GM12878 (cell line): ENCODE results near the gene SHC3. TPM values are rescaled to one million over a fixed set of nuclear protein-coding genes. Genes with fewer than 3 reads are reported as not detected.

ENCODE experiments used
- ATAC-seq: fragments of 200-7000 bp; cut with Tn5 transposase; 3 replicates; pipeline ENCODE4 v1.9.1; 2020; ENCODE audit warnings: mild to moderate bottlenecking, moderate library complexity
- BruUV-seq: library from RNA; stranded (reverse); fragments of 400-500 nt; replicated peaks from 2 replicates; lab custom pipeline; 2021; lab: Mats Ljungman, UMichigan
- CTCF ChIA-PET: fragments of 300-600 bp; sonication (Branson Sonifier 250); formaldehyde crosslinking; extraction: SDS; loops from one replicate; lab custom pipeline; 2021; ENCODE audit warnings: inconsistent platforms; lab: Yijun Ruan, JAX
- POLR2A ChIA-PET: fragments of 350-600 bp; formaldehyde crosslinking; extraction: SDS; loops from one replicate; lab custom pipeline; 2021; ENCODE audit warnings: inconsistent platforms; lab: Charles Lee
- RAD21 ChIA-PET: fragments of 300-600 bp; sonication (Branson Sonifier 250); formaldehyde crosslinking; loops from one replicate; lab custom pipeline; 2023; ENCODE audit warnings: antibody characterized with exemption; ENCODE audit not compliant: unreplicated experiment; lab: Charles Lee
- SMC1A ChIA-PET: fragments of 300-600 bp; sonication (Branson Sonifier 250); formaldehyde crosslinking; loops from one replicate; lab custom pipeline; 2023; ENCODE audit not compliant: unreplicated experiment, uncharacterized antibody; lab: Charles Lee
- DNase-seq: peaks from one replicate; pipeline ENCODE4 v3.0.0-alpha.2; 2011; ENCODE audit warnings: low read depth, low spot score
- FAIRE-seq: peaks from 3 replicates; lab custom pipeline; 2011; peaks lifted over from hg19 to GRCh38; lab: Jason Lieb, UNC
- H2AFZ ChIP-seq: 2 replicates; pipeline ENCODE4 v1.6.0; 2011; ENCODE audit warnings: low read depth, low read length, control low read depth; ENCODE audit not compliant: control insufficient read depth
- H3K27ac ChIP-seq: 2 replicates; pipeline ENCODE4 v1.5.1; 2011; ENCODE audit warnings: control low read depth; ENCODE audit not compliant: control insufficient read depth, insufficient read depth
- H3K27me3 ChIP-seq, 2 experiments: replicated peaks in 1 of 2; 2 replicates each; pipeline versions ENCODE4 v1.6.0 to v1.6.1; 2011; ENCODE audit warnings: low read length in 1 of 2; ENCODE audit not compliant: control insufficient read depth in 2 of 2, insufficient read depth in 2 of 2
- H3K36me3 ChIP-seq, 2 experiments: 2 replicates each; pipeline ENCODE4 v1.5.1; 2011; ENCODE audit warnings: low read length in 1 of 2; ENCODE audit not compliant: control insufficient read depth in 2 of 2, insufficient read depth in 2 of 2
- H3K4me1 ChIP-seq: 2 replicates; pipeline ENCODE4 v1.6.1; 2011; ENCODE audit warnings: mild to moderate bottlenecking, low read length, moderate library complexity, mixed read lengths; ENCODE audit not compliant: control insufficient read depth, insufficient read depth
- H3K4me2 ChIP-seq: 2 replicates; pipeline ENCODE4 v1.6.0; 2011; ENCODE audit warnings: control low read depth; ENCODE audit not compliant: control insufficient read depth, insufficient read depth
- H3K4me3 ChIP-seq: fragments of 200-600 bp; sonication (generic); 2 replicates; pipeline ENCODE4 v1.5.1; 2016
- H3K79me2 ChIP-seq: 2 replicates; pipeline ENCODE4 v1.6.0; 2011; ENCODE audit warnings: low read length; ENCODE audit not compliant: control insufficient read depth, insufficient read depth
- H3K9ac ChIP-seq: 2 replicates; pipeline ENCODE4 v1.8.0; 2011; ENCODE audit warnings: low read length, control low read depth, mixed read lengths; ENCODE audit not compliant: control insufficient read depth, insufficient read depth
- H3K9me3 ChIP-seq: replicated peaks from 3 replicates; pipeline ENCODE4 v1.5.1; 2011; ENCODE audit warnings: mild to moderate bottlenecking, low read length; ENCODE audit not compliant: control insufficient read depth, insufficient read depth
- H4K20me1 ChIP-seq: 2 replicates; pipeline ENCODE4 v1.6.0; 2011; ENCODE audit not compliant: control insufficient read depth, insufficient read depth
- BCL11A ChIP-seq: IDR thresholded peaks from 2 replicates; pipeline ENCODE4 v1.6.1; 2011; ENCODE audit warnings: low read depth, low read length
- CEBPB ChIP-seq, 2 experiments: fragments of 150-350 bp in 1 of 2; IDR thresholded peaks; 2 replicates each; pipeline ENCODE4 v1.6.1; 2012 to 2014; ENCODE audit warnings: low read depth in 2 of 2, low read length in 2 of 2, borderline replicate concordance in 1 of 2, inconsistent platforms in 1 of 2
- CHD4 ChIP-seq: fragments of 200-600 bp; sonication (generic); IDR thresholded peaks from 2 replicates; pipeline ENCODE4 v1.6.1; 2016; ENCODE audit warnings: mild to moderate bottlenecking
- E2F8 ChIP-seq: fragments of 450-650 bp; IDR thresholded peaks from 2 replicates; pipeline ENCODE4 v1.6.1; 2018; ENCODE audit warnings: mild to moderate bottlenecking, low read depth, moderate library complexity; ENCODE audit not compliant: partially characterized antibody
- ESRRA ChIP-seq: IDR thresholded peaks from 2 replicates; pipeline ENCODE4 v1.6.1; 2012; ENCODE audit warnings: mild to moderate bottlenecking, low read length, improper control_type of control experiment
- MEF2B ChIP-seq: fragments of 450-650 bp; IDR thresholded peaks from 2 replicates; pipeline ENCODE4 v1.6.1; 2018; ENCODE audit warnings: mild to moderate bottlenecking, moderate library complexity; ENCODE audit not compliant: partially characterized antibody, poor library complexity, severe bottlenecking
- NFIC ChIP-seq: IDR thresholded peaks from 2 replicates; pipeline ENCODE4 v1.6.1; 2012; ENCODE audit warnings: low read depth, mild to moderate bottlenecking, inconsistent platforms, low read length, moderate library complexity
- PAX5 ChIP-seq: IDR thresholded peaks from 2 replicates; pipeline ENCODE4 v1.6.1; 2011; ENCODE audit warnings: low read depth, low read length, borderline replicate concordance
- SIN3A ChIP-seq: IDR thresholded peaks from 2 replicates; pipeline ENCODE4 v1.6.1; 2012; ENCODE audit warnings: low read depth, low read length, improper control_type of control experiment
- SMAD5 ChIP-seq: IDR thresholded peaks from 2 replicates; pipeline ENCODE4 v1.6.1; 2016; ENCODE audit warnings: antibody characterized with exemption, low read depth
- SP1 ChIP-seq: IDR thresholded peaks from one replicate; pipeline ENCODE4 v1.6.1; 2011; ENCODE audit warnings: low read depth, low read length
- SREBF2 ChIP-seq: IDR thresholded peaks from 2 replicates; pipeline ENCODE4 v1.6.1; 2012; ENCODE audit warnings: mild to moderate bottlenecking, low read length
- WRNIP1 ChIP-seq: IDR thresholded peaks from 2 replicates; pipeline ENCODE4 v1.6.1; 2011; ENCODE audit warnings: low read depth, low read length, improper control_type of control experiment, borderline replicate concordance
- WGBS: methylation state at CpG from one replicate; pipeline ENCODE4 v1.1.6; 2016; ENCODE audit warnings: low lambda C conversion rate; ENCODE audit not compliant: insufficient replicate concordance, insufficient coverage; ENCODE audit errors: missing lambda C conversion rate; 5-methylcytosine and 5-hydroxymethylcytosine counted together
- in situ Hi-C: fragments of 300-500 bp; cut with MboI; formaldehyde crosslinking; loops from 9 replicates; pipeline ENCODE4 v1.14.3; 2018; ENCODE audit warnings: mixed read lengths
- intact Hi-C: fragments of 100-400 bp; cut with micrococcal nuclease; formaldehyde crosslinking; loops from one replicate; pipeline ENCODE4 v1.14.2; 2022; ENCODE audit not compliant: unreplicated experiment
- polyA plus RNA-seq, 11 experiments: library from polyadenylated mRNA; depleted of rRNA in 4 of 11; unstranded in 6 of 11; stranded (reverse) in 5 of 11; fragments of >200 nt; fragmentation: Nextera tagmentation in 4 of 11; fragmentation: Illumina TruSeq in 1 of 11; extraction: Ambion mirVana in 4 of 11; extraction: Trizol in 1 of 11; gene quantifications; 1 replicate in 1 of 11; 2 replicates in 10 of 11; pipeline versions ENCODE4 v1.2.1 to v1.2.3, GENCODE V29; 2011 to 2016; ENCODE audit warnings: inconsistent platforms in 2 of 11, missing spikeins in 2 of 11, low read depth in 1 of 11
- total RNA-seq, 4 experiments: library from RNA; depleted of rRNA in 3 of 4; stranded (reverse); fragments of >200 nt in 3 of 4; fragmentation: Illumina TruSeq in 1 of 4; extraction: Trizol in 1 of 4; gene quantifications; 2 replicates each; pipeline versions ENCODE4 v1.2.1 to v1.2.3, GENCODE V29; 2013 to 2021
- TF ChIP-seq, protein P1 (sequence below): fragments of 450-650 bp; formaldehyde crosslinking; IDR thresholded peaks from 2 replicates; pipeline ENCODE4 v1.5.0; 2022; ENCODE audit warnings: mild to moderate bottlenecking, missing genetic modification characterization

The SHC3 gene
- total and polyA plus RNA-seq, 10 of the 15 experiments (the other 5 are each of a cell fraction or from before 2014, with no cell fraction given) = 0.01 to 0.06 TPM; not detected in 8

GRCh38 chr9:89154218-89154617 is 24.4 kb downstream of the SHC3 start:
- Histone ChIP-seq H3K4me2 (no peak overlapping the region), H3K4me3 (no peak overlapping the region), H3K79me2 (no peaks in the 10 kb centered on the region), H4K20me1 (no peaks in the 10 kb centered on the region), H3K27me3 (0 out of 4 replicates have a peak, but pooled peaks cover 0 to 2% of the 10 kb centered on the region in 2 experiments), H3K9ac (no peak overlapping the region), H3K27ac (no peak overlapping the region), H3K9me3 (no peaks in the 10 kb centered on the region; the same call in 2 of the 3 replicates), H3K36me3 (no peaks in the 10 kb centered on the region), H3K4me1 (no peaks in the 10 kb centered on the region), H2AFZ (no peak overlapping the region)
- TF ChIP-seq, protein P1, sequence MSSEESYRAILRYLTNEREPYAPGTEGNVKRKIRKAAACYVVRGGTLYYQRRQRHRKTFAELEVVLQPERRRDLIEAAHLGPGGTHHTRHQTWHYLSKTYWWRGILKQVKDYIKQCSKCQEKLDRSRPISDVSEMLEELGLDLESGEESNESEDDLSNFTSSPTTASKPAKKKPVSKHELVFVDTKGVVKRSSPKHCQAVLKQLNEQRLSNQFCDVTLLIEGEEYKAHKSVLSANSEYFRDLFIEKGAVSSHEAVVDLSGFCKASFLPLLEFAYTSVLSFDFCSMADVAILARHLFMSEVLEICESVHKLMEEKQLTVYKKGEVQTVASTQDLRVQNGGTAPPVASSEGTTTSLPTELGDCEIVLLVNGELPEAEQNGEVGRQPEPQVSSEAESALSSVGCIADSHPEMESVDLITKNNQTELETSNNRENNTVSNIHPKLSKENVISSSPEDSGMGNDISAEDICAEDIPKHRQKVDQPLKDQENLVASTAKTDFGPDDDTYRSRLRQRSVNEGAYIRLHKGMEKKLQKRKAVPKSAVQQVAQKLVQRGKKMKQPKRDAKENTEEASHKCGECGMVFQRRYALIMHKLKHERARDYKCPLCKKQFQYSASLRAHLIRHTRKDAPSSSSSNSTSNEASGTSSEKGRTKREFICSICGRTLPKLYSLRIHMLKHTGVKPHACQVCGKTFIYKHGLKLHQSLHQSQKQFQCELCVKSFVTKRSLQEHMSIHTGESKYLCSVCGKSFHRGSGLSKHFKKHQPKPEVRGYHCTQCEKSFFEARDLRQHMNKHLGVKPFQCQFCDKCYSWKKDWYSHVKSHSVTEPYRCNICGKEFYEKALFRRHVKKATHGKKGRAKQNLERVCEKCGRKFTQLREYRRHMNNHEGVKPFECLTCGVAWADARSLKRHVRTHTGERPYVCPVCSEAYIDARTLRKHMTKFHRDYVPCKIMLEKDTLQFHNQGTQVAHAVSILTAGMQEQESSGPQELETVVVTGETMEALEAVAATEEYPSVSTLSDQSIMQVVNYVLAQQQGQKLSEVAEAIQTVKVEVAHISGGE (CRISPR knock-in tag) = no peak
- TF ChIP-seq MEF2B = no peak
- no peak for TF ChIP-seq E2F8
- TF ChIP-seq CHD4 = no peak
- no peak for TF ChIP-seq SP1
- TF ChIP-seq WRNIP1 = no peak
- TF ChIP-seq NFIC = no peak
- TF ChIP-seq PAX5 = no peak
- TF ChIP-seq CEBPB (IDR thresholded peaks at IDR 0.05; ENCODE audit: borderline replicate concordance in 1 of 2, low read depth in 2 of 2, low read length in 2 of 2) = no peak
- no peak for TF ChIP-seq SMAD5
- no peak for TF ChIP-seq BCL11A
- TF ChIP-seq ESRRA = no peak
- no peak for TF ChIP-seq SIN3A
- no peak for TF ChIP-seq SREBF2
- intact Hi-C loops = no loop called here
- ChIA-PET POLR2A (no interaction called here), RAD21 (interaction anchor here (0.6 kb wide), 1 partner anchor 113 kb away, joined by 3 read pairs; no protein-coding TSS in a partner anchor), CTCF (interaction anchor here (0.6 kb wide), 1 partner anchor 90 kb away, joined by 3 read pairs; no protein-coding TSS in a partner anchor), SMC1A (no interaction called here)
- ATAC-seq = no peak
- no TSS peak for BruUV-seq
- WGBS = 36% methylated on average over 4 of the region's 4 CpGs
- no peak for DNase-seq
- in situ Hi-C loops = loop anchor here (10.0 kb wide), 1 partner anchor 59 kb away; no protein-coding TSS in a partner anchor
- no peak for FAIRE-seq
